Retinal pigment epithelial cell (primary cell): ENCODE results near the gene SPR.

ENCODE experiments used
- DNase-seq: peaks from one replicate; pipeline ENCODE4 v3.0.0-alpha.2; 2010; ENCODE audit warnings: low read depth
- H3K4me3 ChIP-seq: 2 replicates; pipeline ENCODE4 v1.5.1; 2011; ENCODE audit warnings: mild to moderate bottlenecking, low read length, control low read depth, moderate library complexity
- TF ChIP-seq, protein P1 (sequence below): conservative IDR thresholded peaks from 2 replicates; pipeline ENCODE4 v1.5.1; 2011; ENCODE audit warnings: low read depth, low read length, control low read depth, inconsistent platforms

Gene SPR

DNA sequence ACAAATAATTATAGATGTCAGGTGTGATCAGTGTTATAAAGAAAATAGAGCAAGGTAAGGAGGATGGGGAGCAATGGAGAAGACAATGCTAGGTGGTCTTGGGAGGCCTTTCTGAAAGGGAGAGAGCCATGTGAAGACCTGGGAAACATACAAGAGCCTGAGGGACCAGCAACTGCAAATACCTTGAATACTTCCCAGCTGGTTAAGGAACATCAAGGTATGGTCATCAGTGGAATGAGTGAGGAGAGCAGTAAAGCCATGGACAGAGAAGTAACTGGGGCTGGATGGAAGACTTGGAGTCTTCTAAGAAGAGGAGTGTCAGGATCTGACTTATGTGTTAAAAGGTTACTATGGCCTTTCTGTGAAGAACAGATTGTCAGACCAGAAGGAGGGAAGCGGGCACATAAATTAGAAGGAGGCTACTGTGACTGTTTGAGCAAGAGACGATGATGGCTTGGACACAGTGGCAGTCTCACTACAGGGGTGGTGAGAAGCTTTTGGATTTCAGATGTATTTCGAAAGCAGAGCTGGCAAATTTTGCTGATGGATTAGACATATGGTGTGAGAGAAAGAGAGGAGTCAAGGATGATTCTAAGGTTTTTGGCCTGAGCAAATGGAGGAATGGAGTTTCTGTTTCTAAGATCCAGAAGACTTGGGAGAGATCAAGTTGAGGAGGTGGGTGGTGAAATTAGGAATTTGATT lies 38.6 kb upstream of the SPR start:
- DNase-seq: no peak
- TF ChIP-seq, protein P1, sequence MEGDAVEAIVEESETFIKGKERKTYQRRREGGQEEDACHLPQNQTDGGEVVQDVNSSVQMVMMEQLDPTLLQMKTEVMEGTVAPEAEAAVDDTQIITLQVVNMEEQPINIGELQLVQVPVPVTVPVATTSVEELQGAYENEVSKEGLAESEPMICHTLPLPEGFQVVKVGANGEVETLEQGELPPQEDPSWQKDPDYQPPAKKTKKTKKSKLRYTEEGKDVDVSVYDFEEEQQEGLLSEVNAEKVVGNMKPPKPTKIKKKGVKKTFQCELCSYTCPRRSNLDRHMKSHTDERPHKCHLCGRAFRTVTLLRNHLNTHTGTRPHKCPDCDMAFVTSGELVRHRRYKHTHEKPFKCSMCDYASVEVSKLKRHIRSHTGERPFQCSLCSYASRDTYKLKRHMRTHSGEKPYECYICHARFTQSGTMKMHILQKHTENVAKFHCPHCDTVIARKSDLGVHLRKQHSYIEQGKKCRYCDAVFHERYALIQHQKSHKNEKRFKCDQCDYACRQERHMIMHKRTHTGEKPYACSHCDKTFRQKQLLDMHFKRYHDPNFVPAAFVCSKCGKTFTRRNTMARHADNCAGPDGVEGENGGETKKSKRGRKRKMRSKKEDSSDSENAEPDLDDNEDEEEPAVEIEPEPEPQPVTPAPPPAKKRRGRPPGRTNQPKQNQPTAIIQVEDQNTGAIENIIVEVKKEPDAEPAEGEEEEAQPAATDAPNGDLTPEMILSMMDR: no peak

DNA sequence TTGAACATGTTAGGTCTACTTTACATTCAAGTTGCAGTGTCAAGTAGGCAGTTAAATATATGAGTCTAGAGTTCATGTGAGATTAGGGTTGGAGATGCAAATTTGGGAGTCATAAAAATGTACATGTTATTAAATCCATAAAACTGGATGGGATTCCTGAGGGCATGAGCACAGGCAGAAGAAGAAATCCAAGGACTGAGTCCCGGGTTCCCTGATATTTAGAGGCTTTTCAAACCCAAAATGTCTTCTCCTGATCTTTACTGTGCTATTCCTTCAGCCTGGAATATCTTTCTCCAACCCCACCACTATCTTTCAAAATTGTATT lies 38.1 kb upstream of the SPR start:
- TF ChIP-seq, protein P1: no peak
- DNase-seq: no peak
- no peak overlapping the region for H3K4me3 ChIP-seq

More for the DNA sequence above, 38.6 kb upstream of the SPR start:
- H3K4me3 ChIP-seq: no peak overlapping the region

DNA sequence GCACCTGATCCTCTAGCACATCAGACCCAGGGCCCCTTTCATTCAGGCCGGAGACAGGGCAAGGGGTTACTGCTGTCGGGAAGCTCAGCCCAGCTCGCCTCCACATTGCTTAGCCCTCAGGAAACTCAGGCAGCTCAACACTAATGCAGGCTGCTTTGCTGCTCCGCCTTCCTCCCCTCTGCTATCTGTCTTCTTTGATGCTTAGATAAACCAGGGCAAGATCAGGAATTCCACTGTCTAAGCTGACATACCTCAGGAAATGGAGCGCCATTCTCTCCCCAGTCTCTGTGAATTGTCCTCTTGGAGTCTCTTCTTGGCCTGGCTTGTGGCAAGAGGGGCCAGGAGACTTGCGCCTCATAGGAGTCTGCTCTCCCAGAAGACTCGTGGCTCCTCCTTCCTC lies 35.9 kb upstream of the SPR start:
- DNase-seq: no peak
- TF ChIP-seq, protein P1: no peak
- no peak overlapping the region for H3K4me3 ChIP-seq

DNA sequence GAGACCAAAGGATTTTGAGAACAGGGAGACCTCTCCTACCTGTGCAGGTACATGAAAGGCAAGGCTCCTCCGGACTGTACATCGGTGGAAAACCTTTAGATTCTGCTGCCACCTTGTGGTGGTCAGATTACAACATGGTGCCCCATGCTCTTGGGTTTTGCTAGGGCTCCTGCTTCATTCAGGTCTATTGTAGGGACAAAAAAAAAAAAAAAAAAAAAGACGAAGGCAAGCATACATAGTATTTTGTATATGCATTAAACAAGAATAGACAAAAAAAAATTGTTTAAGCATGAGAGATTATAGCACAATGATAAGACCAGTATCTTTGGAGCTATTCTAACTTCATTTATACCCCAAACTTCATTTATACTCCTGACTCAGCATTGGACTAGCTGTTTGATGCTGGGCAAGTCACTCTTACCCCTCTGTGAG lies 27.4 kb upstream of the SPR start:
- TF ChIP-seq, protein P1: peak; percentile 75

DNA sequence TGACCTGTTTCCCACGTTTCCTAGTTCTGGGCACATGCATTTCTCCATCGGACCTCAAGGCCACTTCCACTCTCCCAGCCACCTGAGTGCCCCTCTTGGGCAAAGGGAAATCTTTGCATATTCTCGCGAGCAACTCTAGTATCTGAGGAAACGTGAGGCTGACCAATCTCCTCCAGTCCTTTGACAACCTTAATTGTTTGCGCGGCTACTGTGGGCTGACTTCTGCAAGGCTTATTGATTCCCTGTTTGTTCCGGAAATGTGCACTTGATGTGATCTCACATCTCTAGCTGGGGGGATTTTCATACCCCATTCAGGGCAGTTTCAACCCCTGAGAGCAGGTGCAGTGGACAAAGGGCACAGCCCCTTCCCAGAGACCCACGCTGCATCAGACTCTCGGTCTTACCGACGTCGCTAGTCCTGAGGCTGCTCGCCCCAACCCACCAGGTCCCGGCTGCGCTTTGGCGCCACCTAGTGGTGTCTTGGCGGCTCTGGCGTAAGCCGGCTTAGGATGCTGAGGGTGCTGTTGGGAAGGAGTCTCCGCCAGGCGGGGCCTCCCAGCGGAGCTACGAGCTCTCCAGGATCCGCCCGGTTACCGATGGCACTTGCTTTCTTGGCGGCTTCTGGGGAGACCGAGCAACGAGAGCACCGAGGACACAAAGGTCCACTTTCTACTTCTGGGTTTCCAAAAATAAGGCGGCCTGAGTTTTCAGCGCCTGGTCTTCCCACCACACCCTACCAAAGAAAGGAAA lies 24.8 kb upstream of the SPR start:
- TF ChIP-seq, protein P1: peak; percentile 98
- H3K4me3 ChIP-seq: peak overlapping the region; percentile 38
- peak; percentile 64 for DNase-seq

More for the DNA sequence above, 27.4 kb upstream of the SPR start:
- DNase-seq: no peak
- H3K4me3 ChIP-seq: no peak overlapping the region

DNA sequence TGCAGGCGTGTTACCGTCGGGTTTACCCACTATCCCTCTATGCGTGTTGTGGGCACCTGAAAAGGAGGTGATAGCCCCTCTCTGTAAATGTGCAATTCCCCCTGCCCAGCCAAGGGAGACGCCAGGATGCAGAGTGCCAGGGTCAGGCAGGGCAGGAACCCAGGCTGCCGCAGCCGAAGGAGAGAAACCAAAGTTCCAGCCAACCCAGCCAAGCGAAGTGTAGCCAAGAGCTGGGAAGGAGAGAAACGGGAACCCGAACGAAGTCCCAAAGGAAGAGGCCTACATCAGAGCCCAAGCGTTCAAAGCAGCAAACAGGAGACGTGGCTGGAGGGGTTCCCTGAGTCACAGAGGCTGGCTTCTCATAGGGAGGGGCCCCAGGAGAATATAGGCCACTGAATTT lies 24.2 kb upstream of the SPR start:
- TF ChIP-seq, protein P1: no peak
- H3K4me3 ChIP-seq: peak overlapping the region; percentile 36
- DNase-seq: no peak

DNA sequence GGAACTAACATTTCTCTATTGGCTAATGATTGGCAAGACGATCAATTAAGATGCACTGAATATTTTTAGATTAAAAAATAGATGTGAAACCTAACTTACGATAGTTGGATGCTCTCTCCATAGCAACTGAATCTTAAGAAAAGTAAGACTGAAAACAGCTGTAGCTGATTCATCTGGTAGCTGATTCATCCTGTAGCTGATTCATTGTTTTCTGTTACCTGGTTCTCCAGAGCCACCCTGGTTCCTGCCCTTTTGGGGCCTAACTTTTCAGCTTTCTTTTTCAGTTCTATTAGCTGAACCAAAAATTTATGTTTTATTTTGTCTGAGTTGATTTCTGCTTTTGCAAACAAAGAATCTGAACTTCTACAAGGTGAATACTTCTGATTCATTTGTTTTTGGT lies 22.7 kb upstream of the SPR start:
- DNase-seq: no peak
- TF ChIP-seq, protein P1: no peak
- no peak overlapping the region for H3K4me3 ChIP-seq
